Measurements from ENCODE around the gene ACO2.

DNA sequence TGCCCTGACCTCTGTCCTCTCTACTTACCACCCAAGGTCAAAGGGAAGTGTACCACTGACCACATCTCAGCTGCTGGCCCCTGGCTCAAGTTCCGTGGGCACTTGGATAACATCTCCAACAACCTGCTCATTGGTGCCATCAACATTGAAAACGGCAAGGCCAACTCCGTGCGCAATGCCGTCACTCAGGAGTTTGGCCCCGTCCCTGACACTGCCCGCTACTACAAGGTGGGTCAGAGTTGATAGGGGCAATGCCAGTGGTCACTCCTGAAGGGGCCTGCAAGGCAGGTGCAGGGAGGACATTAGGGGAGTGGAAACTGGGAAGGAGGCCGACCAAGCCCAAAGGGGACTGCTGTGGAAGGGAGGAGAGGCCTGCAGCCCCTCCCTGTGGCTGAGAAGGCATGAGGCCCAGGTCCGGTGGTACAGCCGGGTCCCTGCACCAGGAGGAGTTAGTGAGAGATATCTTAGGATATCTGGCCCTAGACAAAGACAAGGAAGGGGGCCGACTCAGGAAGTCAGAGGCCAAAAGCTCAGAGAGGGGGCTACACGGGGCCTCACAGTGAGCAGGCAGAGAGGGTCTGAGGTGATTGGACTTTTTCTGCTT is 57.4 kb downstream of the ACO2 start:
- TF ChIP-seq ZNF501 (tag by site-specific recombination; IDR thresholded peaks at IDR 0.05) (no peak), ZNF777 (tag by site-specific recombination; IDR thresholded peaks at IDR 0.05; ENCODE audit: borderline replicate concordance) (no peak), ZNF843 (tag by site-specific recombination; IDR thresholded peaks at IDR 0.05) (no peak), ZNF174 (tag by site-specific recombination; IDR thresholded peaks at IDR 0.05) (no peak), ZNF324 (tag by site-specific recombination; IDR thresholded peaks at IDR 0.05) (no peak)
- TF ChIP-seq, protein P1, sequence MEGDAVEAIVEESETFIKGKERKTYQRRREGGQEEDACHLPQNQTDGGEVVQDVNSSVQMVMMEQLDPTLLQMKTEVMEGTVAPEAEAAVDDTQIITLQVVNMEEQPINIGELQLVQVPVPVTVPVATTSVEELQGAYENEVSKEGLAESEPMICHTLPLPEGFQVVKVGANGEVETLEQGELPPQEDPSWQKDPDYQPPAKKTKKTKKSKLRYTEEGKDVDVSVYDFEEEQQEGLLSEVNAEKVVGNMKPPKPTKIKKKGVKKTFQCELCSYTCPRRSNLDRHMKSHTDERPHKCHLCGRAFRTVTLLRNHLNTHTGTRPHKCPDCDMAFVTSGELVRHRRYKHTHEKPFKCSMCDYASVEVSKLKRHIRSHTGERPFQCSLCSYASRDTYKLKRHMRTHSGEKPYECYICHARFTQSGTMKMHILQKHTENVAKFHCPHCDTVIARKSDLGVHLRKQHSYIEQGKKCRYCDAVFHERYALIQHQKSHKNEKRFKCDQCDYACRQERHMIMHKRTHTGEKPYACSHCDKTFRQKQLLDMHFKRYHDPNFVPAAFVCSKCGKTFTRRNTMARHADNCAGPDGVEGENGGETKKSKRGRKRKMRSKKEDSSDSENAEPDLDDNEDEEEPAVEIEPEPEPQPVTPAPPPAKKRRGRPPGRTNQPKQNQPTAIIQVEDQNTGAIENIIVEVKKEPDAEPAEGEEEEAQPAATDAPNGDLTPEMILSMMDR (tag by site-specific recombination; IDR thresholded peaks at IDR 0.05), result no peak
